Upper lobe of right lung (tissue), 1 donor: ENCODE results near the gene MRPL1. TPM values are rescaled to one million over a fixed set of nuclear protein-coding genes. Genes with fewer than 3 reads are reported as not detected.
A peak's percentile ranks its signal among the peaks of the same experiment; 100 is the strongest.

ENCODE experiments used
- ATAC-seq: fragments of 200-7000 bp; cut with Tn5 transposase; one replicate; pipeline ENCODE4 v1.9.1; 2020; ENCODE audit warnings: mild to moderate bottlenecking, moderate library complexity
- DNase-seq: peaks from one replicate; pipeline ENCODE4 v3.0.0-alpha.2; 2020
- H3K27ac ChIP-seq: fragments of 200-600 bp; one replicate; pipeline ENCODE4 v1.8.0; 2022
- H3K27me3 ChIP-seq: fragments of 200-600 bp; one replicate; pipeline ENCODE4 v1.8.0; 2022; ENCODE audit warnings: mild to moderate bottlenecking
- H3K36me3 ChIP-seq: fragments of 200-600 bp; one replicate; pipeline ENCODE4 v1.8.0; 2022
- H3K4me1 ChIP-seq: fragments of 200-600 bp; one replicate; pipeline ENCODE4 v1.8.0; 2022
- H3K4me3 ChIP-seq: fragments of 200-600 bp; one replicate; pipeline ENCODE4 v1.8.0; 2022; ENCODE audit warnings: mild to moderate bottlenecking
- H3K9me3 ChIP-seq: fragments of 200-600 bp; one replicate; pipeline ENCODE4 v1.8.0; 2022
- intact Hi-C: fragments of 100-400 bp; cut with DNase I; formaldehyde crosslinking; loops from one replicate; pipeline ENCODE4 v1.11.0; 2022
- long read RNA-seq: library from polyadenylated mRNA; unstranded; transcript quantifications from one replicate; pipeline ENCODE4 v2.0.0, GENCODE V29; 2021
- total RNA-seq: library from RNA; stranded (reverse); fragmentation: NEBNext Ultra II Directional; extraction: Animal tissue kit (Norgen Biotek cat#: 25700); gene quantifications from one replicate; pipeline ENCODE4 v1.2.1, GENCODE V29; 2021
- TF ChIP-seq, protein P1 (sequence below): fragments of 200-600 bp; IDR thresholded peaks from one replicate; pipeline ENCODE4 v1.8.0; 2022; ENCODE audit warnings: antibody characterized with exemption
- donor health status: DM: no; HTN: yes; CAD: no; lungs with severe emphysema.

The MRPL1 gene
- 17.6 TPM for total RNA-seq
- long read RNA-seq, transcript MRPL1-201 (9 exons, 1,490 nt) = major isoform, 13 of 13 reads
- long read RNA-seq, partial matches to known transcripts = 0 of 13 reads
- long read RNA-seq, other reads (novel, unspliced or antisense) = 0 of 13 reads

GRCh38 chr4:77862478-77863216 lies at the start of gene MRPL1:
MRPL1 (plus strand) TSS chr4:77862830; CDS start chr4:77862849, 19 bp downstream.
- peak within 1 kb of the TSS; percentile 99 for H3K27ac ChIP-seq
- peak within 1 kb of the TSS; percentile 71 for H3K4me3 ChIP-seq
- TF ChIP-seq, protein P1, sequence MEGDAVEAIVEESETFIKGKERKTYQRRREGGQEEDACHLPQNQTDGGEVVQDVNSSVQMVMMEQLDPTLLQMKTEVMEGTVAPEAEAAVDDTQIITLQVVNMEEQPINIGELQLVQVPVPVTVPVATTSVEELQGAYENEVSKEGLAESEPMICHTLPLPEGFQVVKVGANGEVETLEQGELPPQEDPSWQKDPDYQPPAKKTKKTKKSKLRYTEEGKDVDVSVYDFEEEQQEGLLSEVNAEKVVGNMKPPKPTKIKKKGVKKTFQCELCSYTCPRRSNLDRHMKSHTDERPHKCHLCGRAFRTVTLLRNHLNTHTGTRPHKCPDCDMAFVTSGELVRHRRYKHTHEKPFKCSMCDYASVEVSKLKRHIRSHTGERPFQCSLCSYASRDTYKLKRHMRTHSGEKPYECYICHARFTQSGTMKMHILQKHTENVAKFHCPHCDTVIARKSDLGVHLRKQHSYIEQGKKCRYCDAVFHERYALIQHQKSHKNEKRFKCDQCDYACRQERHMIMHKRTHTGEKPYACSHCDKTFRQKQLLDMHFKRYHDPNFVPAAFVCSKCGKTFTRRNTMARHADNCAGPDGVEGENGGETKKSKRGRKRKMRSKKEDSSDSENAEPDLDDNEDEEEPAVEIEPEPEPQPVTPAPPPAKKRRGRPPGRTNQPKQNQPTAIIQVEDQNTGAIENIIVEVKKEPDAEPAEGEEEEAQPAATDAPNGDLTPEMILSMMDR = no peak
- DNase-seq (peak; percentile 90), ATAC-seq (peak; percentile 99)
- H3K36me3 ChIP-seq = no peaks in the 10 kb centered on the region
- intact Hi-C loops = no loop called here
- no peaks in the 10 kb centered on the region for H3K27me3 ChIP-seq
- H3K9me3 ChIP-seq = no peaks in the 10 kb centered on the region
- H3K4me1 ChIP-seq = peaks cover 9% of the 10 kb centered on the region

GRCh38 chr4:77815636-77816035 lies 47.0 kb upstream of the MRPL1 start:
- H3K27ac ChIP-seq = no peak overlapping the region
- intact Hi-C loops = no loop called here
- peaks cover 26% of the 10 kb centered on the region for H3K4me1 ChIP-seq
- H3K4me3 ChIP-seq = no peak overlapping the region
- DNase-seq (no peak), ATAC-seq (no peak)
- no peaks in the 10 kb centered on the region for H3K9me3 ChIP-seq
- TF ChIP-seq, protein P1 = no peak
- H3K27me3 ChIP-seq = no peaks in the 10 kb centered on the region
- no peaks in the 10 kb centered on the region for H3K36me3 ChIP-seq

DNA sequence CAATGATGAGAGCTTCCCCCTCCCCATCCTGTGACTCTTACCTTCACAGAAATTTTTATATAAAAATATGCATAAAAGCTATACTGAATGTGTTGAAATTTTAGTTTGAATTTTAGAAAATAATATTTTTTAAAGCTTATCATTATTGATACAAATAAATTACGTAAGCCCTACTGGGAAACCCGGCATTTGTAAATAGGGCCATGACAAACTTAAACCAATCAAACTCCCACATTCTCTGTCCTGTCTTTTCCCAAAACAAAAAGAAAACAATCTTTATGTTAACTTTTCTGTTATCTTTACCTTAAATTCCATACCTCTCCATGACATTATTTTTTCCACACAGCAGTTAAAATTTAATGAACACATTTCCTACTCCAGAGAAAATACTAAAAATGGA lies 46.1 kb upstream of the MRPL1 start:
- DNase-seq = no peak
- no peak for ATAC-seq
- Histone ChIP-seq H3K9me3 (no peaks in the 10 kb centered on the region), H3K36me3 (no peaks in the 10 kb centered on the region), H3K27me3 (no peaks in the 10 kb centered on the region), H3K4me1 (peaks cover 35% of the 10 kb centered on the region), H3K4me3 (no peak overlapping the region), H3K27ac (no peak overlapping the region)
- TF ChIP-seq, protein P1 = no peak
- intact Hi-C loops = no loop called here

- no peak for ATAC-seq
- H3K9me3 ChIP-seq = no peaks in the 10 kb centered on the region
- H3K4me1 ChIP-seq = peaks cover 35% of the 10 kb centered on the region
- peak overlapping the region; percentile 78 for H3K4me3 ChIP-seq
- no peak for DNase-seq
- no peaks in the 10 kb centered on the region for H3K27me3 ChIP-seq
- intact Hi-C loops = no loop called here
- no peaks in the 10 kb centered on the region for H3K36me3 ChIP-seq
- TF ChIP-seq, protein P1 = no peak
- peak overlapping the region; percentile 96 for H3K27ac ChIP-seq
Measured at GRCh38 chr4:77817304-77818072, 45.1 kb upstream of the MRPL1 start.

DNA sequence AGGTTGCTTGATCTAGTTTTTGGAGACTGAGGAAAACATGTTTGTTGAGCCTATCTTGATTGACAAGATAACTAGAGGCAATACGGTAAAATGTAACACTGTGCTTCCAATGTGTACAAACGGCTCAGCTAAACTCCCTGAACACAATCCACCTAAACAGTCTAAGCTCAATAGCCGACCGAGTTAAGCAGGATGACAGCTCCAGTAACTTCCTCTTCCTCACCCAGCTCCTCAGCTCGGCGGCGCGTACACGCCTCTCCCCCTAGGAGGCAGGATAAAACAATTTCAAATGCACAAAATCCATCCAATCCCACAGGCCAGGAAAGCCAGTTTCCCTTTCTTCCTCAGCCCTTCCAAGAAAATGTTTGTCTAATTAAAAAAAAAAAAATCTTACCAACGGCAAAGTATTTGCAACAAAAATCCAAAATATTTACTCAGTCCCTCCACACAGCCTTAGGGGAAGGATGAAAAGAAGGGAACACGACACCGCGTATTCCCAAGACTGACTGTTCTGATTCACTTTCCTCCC lies 44.5 kb upstream of the MRPL1 start:
- Histone ChIP-seq H3K9me3 (no peaks in the 10 kb centered on the region), H3K27ac (peak overlapping the region; percentile 96), H3K36me3 (no peaks in the 10 kb centered on the region), H3K4me1 (peaks cover 35% of the 10 kb centered on the region), H3K4me3 (peak overlapping the region; percentile 78), H3K27me3 (no peaks in the 10 kb centered on the region)
- intact Hi-C loops = no loop called here
- DNase-seq (peak; percentile 89), ATAC-seq (peak; percentile 64)
- TF ChIP-seq, protein P1 = peak; percentile 57
